Brain pericyte (primary cell): ENCODE data around the gene FOXK1.

Experiments used
- DNase-seq: peaks from one replicate; pipeline ENCODE4 v3.0.0-alpha.2; 2012; ENCODE audit warnings: low read depth, low spot score

The FOXK1 gene

DNA sequence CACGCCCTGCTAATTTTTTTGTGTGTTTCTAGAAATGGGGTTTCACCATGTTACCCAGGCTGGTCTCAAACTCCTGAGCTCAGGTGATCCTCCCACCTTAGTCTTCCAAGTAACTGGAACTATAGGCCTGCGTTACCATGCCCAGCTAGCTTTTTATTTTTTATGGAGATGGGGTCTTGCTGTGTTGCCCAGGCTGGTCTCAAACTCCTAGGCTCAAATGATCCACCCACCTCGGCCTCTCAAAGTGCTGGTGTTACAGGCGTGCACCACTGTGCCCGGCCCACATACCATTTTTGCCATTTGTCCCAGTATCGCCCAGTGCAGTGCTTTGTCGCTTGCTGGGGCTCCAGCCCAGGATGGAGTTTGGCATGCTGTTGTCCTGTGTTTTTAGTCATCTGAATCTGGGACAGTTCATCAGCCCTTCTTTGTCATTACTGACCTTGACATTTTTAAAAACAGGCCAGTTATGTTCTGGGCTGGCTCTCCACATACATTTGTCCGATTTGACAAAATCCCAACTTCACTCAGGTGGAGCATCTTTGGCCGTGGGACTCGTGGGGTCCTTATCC is 16.7 kb downstream of the FOXK1 start:
- no peak for DNase-seq

DNA sequence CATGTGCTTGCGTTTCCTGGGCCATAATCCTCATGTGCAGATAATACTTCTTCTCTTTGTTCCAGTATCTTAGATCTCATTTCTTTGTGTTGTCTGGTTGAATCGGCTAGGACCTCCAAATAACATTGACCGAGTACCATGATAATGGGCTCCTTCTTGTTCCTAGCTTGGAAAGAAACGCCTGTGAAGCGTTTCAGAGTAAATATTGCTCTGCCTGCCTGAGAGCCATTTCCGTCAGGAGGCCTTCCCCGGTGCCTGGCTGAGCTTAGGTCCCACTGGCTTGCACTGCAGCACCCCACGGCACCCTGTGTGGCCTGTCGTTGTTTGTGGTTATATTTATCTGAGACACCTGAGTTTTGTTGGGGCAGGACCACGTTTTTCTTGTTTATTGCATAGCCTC is 17.7 kb downstream of the FOXK1 start:
- DNase-seq: no peak

DNA sequence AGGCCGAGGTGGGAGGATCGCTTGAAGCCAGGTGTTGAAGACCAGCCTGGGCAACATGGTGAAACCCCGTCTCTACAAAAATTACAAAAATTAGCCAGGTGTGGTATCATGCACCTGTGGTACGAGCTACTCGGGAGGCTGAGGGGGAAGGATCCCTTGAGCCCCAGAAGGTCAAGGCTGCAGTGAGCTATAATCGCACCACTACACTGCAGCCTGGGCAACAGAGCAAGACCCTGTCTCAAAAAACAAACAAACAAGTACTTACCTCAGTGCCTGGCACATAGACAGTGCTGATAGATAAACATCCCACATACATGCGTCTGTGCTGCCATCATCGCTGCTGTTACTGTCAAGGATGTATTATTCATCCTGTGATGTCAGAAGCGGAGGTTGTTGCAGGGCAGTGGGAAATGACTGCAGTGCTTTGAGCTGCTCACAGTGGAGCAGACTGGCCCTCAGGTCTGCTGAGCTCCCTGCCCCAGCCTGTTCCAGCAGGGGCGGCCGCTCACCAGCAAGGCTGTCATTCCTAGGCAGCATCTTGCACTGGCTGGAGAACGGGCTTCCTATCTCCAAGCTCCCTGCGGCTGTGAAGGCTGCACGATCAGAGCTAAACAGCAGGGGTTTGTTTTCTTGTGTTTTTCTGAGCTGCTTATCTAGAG is 18.6 kb downstream of the FOXK1 start:
- DNase-seq: peak; percentile 68

- DNase-seq: no peak
These were observed 20.9 kb downstream of the FOXK1 start for GRCh38 chr7:4702961-4703512.

DNA sequence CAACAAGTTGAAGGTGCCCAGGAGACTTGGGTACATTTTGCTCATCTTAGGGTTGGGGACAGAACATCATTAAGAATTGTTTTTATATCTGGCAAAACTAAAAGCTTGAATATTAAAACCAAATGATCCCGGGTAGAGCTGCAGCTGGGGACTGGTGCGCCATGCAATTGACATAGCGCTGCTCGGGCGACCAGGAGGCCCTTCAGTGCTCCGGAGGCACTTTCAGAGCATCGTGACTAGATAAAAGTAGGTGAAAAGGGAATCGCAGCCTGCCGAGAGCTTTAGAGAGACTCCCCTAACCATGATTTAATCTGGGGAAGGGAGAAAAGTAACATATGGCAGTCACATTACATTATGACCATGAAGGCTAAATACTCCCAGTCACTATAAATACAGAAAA is 21.4 kb downstream of the FOXK1 start:
- no peak for DNase-seq

DNA sequence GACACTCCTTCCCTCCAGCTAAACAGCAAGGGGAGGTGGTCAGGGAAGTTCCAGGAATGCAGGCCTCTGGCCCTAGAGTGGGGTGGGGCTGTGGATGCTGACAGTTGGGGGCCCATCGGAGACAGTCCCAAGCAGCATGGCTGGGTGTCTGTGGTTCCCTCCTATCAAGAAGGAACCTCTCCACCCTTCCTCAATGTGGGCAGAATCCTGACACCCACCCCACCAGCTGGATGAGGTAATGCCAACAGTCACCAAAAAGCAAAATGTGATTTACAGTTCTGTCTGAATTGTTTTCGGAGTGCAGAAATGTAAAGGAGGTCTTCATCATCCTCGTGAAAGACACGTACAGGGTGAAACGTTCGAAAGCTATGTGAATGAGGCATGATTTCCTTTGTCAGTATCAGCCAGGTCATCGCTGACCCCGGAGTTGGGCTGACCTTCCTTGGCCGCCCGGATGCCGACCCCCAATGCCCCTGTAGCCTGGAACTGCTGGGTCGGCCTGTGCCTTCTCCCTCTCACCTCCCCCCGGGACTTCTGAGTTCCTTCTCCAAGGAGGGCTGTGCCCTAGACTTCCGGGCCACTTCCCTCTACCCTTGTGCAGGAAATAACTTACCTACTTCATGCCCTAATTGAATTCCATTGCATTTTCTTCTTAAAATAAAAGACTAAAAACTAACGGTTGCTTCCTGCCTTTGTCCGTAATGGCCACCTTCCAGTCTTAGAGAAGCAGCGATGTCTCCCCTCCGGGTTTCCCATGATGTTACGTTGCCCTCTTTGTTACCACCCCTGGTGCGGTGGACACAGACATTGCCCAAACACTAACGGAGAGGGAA is 24.5 kb downstream of the FOXK1 start:
- no peak for DNase-seq

GRCh38 chr7:4707217-4707741 is 25.2 kb downstream of the FOXK1 start:
- no peak for DNase-seq

- no peak for DNase-seq
These were observed 25.9 kb downstream of the FOXK1 start for GRCh38 chr7:4707980-4708411.

GRCh38 chr7:4709187-4709586 is 27.1 kb downstream of the FOXK1 start:
- DNase-seq: no peak

DNA sequence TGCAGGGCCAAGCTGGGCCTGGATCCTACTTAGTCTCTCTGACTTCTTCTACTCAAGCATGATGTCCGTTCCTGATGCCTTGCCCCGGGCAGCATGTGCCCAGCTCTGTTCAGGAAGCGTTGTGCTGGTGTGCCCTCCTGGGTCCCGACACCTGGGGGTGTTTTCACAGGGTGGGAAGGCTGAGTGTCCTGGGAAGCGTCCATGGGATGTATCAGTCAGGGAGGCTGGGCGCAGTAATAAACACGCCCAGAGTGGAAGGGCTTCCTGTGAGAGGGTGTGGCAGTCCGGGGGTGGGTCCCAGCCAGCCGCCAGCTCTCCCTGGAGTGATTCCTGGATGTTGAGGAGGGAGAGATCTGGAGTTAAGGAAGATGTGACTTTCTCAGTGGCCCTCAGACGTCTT is 29.0 kb downstream of the FOXK1 start:
- no peak for DNase-seq

- no peak for DNase-seq
These were observed 29.5 kb downstream of the FOXK1 start for GRCh38 chr7:4711634-4712033.

GRCh38 chr7:4712281-4713182 is 30.4 kb downstream of the FOXK1 start:
- no peak for DNase-seq

DNA sequence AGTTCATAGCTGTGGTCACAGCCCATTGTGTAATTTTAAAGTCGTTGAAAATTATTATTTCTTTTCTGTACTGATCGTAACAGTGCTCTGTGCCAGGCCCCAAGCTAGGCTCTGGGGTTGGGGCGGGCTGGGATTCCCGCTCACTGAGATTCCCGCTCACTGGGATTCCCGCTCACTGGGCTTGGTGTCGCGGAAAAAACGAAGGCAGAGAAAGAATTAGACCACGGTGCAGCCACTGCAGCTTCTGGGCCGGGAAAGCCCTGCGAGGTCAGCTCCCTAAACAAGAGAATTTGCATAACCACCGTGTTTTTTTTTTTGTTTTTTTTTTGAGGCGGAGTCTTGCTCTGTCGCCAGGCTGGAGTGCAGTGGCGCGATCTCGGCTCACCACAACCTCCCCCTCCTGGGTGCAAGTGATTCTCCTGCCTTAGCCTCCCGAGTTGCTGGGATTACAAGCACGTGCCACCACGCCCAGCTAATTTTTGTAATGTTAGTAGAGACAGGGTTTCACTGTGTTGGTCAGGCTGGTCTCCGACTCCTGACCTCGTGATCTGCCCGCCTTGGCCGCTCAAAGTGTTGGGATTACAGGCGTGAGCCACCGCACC is 31.2 kb downstream of the FOXK1 start:
- DNase-seq: no peak

GRCh38 chr7:4714161-4714700 is 32.1 kb downstream of the FOXK1 start:
- DNase-seq: no peak

DNA sequence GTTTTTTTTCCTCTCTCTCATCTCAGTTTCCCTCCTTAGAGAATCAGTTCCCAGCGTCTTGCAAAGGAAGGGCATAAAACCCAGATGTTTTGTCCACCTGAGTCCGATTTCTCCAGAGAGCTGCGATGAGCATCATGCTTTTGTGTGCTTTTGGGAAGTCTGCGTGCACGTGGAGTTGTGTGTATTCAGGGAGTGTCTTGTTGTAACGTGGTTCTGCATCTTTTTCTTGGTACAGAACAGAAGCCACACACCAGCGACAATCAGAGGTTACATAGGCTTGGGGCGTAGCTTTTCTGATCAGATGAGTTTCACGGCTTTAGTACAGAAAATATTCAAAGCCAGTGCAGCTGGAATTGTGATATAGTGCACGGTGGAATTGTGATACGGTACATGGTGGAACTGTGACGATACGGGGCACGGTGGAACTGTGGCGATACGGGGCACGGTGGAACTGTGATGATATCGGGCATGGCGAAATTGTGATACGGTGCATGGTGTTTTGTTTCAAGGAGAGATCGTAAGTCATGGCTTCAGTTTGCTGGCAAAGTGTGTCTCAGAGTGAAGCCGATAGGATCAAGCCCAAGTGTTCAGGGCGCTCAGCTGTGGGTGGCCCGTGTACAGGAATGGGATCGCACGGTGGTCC is 32.8 kb downstream of the FOXK1 start:
- no peak for DNase-seq

GRCh38 chr7:4715410-4715776 is 33.3 kb downstream of the FOXK1 start:
- DNase-seq: no peak

GRCh38 chr7:4716946-4717795 is 35.1 kb downstream of the FOXK1 start:
- no peak for DNase-seq

DNA sequence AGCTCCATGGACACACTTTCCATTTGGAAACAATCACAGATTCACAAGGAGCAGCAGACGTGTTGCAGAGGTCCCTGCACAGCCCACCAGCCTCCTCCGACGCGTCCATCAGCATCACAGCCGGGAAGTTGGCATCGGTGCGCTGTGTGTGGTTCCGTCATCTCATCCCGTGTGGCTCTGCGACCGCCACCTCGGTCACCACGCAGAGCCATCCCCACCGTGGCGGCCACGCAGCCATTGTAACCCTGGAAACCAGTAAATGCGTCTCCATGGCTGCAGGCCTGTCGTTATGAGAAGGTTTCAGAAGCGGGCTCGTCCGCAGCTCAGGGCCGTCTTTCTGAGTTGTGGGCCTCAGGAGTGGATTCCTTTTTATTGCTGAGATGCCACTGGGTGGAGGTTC is 36.0 kb downstream of the FOXK1 start:
- DNase-seq: no peak

DNA sequence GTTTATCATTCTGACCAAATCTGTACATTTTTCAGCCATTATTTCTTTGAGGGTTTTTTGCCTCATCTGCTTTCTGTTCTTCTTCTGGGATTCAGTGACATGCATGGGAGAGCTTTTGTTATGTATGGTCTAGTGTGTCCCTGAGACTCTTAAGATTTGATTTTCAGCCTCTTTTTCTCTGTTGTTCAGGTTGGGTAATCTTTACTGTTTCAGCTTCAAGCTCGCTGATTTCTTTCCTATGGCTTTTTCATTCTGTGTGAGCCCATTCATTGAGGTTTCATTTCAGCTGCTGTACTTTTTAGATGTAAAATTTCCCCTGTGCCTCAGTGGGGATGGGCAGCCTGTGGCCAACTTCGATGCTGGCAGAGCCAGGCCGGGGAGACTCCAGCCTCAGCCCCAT is 38.1 kb downstream of the FOXK1 start:
- DNase-seq: no peak
